ENCODE data around the gene MICU1.

Gene MICU1

DNA sequence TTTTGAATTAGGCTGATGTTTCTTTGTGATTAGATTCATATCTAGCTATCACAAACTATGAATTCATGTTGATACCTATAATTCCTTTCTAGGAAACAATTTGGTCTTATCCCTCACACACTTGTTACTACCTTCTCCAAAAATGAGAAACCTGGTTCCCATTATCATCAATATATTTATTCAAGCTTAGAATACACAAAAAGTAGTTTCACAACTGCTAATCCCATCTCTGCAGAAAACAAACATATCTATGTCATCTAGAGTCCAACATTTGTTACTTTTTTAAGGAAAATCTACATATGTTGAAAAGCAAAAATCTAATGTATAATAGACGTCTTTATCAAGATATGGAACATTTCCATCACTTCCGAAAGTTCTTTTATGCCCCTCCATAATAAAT lies 110.4 kb downstream of the MICU1 start:
- H3K4me3 Mint-ChIP-seq: no peak overlapping the region
- peaks cover 2% of the 10 kb centered on the region for H3K9me3 Mint-ChIP-seq
- DNase-seq: no peak
- CTCF ChIA-PET: interaction anchor here (0.8 kb wide), 1 partner anchor 52 kb away, joined by 3 read pairs; no protein-coding TSS in a partner anchor
- peaks cover 7% of the 10 kb centered on the region for H3K36me3 Mint-ChIP-seq
- H3K27me3 Mint-ChIP-seq: no peaks in the 10 kb centered on the region
- no peaks in the 10 kb centered on the region for H3K4me1 Mint-ChIP-seq
- H3K27ac Mint-ChIP-seq: no peak overlapping the region

DNA sequence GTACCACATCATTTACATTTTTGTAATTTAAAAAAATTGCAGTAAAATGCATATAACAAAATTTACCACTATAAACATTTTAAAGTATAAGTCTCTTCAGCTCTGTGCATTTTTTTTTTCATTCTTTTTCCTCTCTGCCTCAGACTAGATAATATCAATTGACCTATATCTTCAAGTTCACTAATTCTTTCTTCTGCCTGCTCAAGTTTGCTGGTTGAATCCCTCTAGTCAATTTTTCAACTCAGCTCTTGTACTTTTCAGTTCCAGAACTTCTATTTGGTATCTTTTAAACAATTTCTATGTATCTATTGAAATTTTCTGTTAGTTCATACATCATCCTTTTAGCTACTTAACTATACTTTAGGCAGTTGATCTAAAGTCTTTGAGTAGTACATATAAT lies 112.0 kb downstream of the MICU1 start:
- CTCF ChIA-PET: no interaction called here
- no peaks in the 10 kb centered on the region for H3K4me1 Mint-ChIP-seq
- peaks cover 7% of the 10 kb centered on the region for H3K36me3 Mint-ChIP-seq
- H3K9me3 Mint-ChIP-seq: peaks cover 2% of the 10 kb centered on the region
- no peak for DNase-seq
- no peak overlapping the region for H3K4me3 Mint-ChIP-seq
- no peaks in the 10 kb centered on the region for H3K27me3 Mint-ChIP-seq
- no peak overlapping the region for H3K27ac Mint-ChIP-seq

DNA sequence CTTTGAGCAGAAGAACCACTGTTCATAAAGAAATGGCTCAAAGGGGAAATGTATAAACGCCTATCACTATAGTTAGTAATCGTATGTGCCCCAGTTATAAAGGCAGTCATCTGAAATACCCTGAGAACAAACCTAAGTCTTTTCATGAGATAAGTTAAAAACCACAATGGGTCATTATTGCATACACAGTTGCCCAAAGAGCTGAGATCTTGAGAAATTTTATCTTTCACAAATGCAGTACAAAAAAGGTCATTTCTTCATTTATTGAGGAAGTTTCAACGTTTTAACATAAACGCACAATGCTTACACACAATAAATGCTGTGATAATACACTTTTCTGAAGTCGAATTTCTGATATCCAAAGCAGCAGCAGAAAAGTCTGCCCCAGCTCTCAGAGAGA lies 114.4 kb downstream of the MICU1 start:
- Mint-ChIP-seq H3K9me3 (peaks cover 2% of the 10 kb centered on the region), H3K27me3 (no peaks in the 10 kb centered on the region), H3K36me3 (peaks cover 4% of the 10 kb centered on the region), H3K4me3 (no peak overlapping the region), H3K4me1 (no peaks in the 10 kb centered on the region), H3K27ac (no peak overlapping the region)
- CTCF ChIA-PET: no interaction called here
- no peak for DNase-seq

DNA sequence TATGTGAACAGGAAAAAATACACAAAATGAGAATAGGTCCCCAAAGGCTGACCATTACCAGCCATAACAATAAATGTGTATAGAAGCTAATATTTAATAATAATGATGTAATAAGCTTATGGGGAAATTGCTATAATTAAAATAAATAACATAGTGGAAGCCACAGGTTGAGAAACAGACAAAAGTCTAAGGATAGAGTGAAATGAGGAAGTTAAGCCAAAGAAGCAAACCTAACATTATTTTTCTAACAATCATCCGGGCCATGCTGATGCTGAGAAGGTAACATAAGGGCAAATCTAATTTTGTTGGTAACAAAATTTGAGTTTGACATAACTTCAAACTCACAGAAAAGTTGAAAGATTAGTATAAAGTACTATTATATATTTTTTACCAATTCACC lies 115.9 kb downstream of the MICU1 start:
- Mint-ChIP-seq H3K27ac (no peak overlapping the region), H3K4me3 (no peak overlapping the region), H3K36me3 (peaks cover 5% of the 10 kb centered on the region), H3K4me1 (no peaks in the 10 kb centered on the region), H3K27me3 (no peaks in the 10 kb centered on the region), H3K9me3 (peaks cover 2% of the 10 kb centered on the region)
- CTCF ChIA-PET: interaction anchor here (0.6 kb wide), 1 partner anchor 93 kb away, joined by 3 read pairs; no protein-coding TSS in a partner anchor
- no peak for DNase-seq

DNA sequence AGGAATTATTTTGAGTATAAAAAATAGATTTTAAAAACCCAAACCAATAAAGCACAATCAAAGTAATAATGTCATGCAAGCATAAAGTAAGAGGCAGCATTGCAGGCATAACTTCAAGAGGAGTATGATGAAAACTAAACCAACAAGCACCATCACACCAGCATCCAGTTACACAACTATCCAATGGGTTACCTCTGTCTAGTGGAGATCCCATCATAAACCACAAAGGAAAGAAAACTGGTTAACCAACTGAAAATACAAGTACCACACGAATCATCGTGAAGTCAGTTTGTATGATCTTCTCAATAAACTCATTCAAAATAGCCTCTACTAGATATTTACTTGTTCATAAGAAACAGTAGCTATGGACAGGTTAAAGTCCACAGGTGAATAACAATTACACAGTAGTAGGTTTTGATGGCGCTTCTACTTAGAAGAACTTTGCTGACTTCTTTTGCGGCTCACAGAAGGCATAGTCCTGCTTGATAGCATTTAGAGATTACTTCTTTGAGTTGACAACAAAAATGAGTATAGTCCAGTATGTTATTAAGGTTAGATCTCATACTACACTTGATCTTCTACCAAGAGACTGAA lies 116.6 kb downstream of the MICU1 start:
- CTCF ChIA-PET: interaction anchor here (0.6 kb wide), 1 partner anchor 93 kb away, joined by 3 read pairs; no protein-coding TSS in a partner anchor
- Mint-ChIP-seq H3K4me1 (no peaks in the 10 kb centered on the region), H3K9me3 (peaks cover 6% of the 10 kb centered on the region), H3K4me3 (no peak overlapping the region), H3K27ac (no peak overlapping the region), H3K27me3 (no peaks in the 10 kb centered on the region), H3K36me3 (peaks cover 9% of the 10 kb centered on the region)
- DNase-seq: no peak

DNA sequence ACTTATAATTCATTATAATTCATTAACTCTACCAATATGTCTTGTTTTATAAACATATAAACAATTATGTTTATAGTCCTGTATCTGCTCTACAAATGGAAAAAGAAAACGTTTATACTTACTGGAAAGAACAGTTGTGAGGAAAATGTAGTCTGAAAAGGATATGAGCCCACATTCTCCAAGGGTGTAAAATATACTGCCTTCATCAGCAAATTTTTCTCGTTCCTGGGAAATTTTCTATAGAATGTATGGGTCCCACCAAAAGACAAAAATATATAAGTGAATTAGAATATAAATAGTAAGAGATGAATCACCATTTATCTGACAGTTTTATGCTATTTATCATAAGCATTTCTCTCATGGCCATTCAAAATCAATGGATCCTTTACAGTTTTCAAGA lies 117.8 kb downstream of the MICU1 start:
- peaks cover 9% of the 10 kb centered on the region for H3K9me3 Mint-ChIP-seq
- H3K4me3 Mint-ChIP-seq: no peak overlapping the region
- no peaks in the 10 kb centered on the region for H3K27me3 Mint-ChIP-seq
- H3K4me1 Mint-ChIP-seq: no peaks in the 10 kb centered on the region
- no peak overlapping the region for H3K27ac Mint-ChIP-seq
- CTCF ChIA-PET: no interaction called here
- H3K36me3 Mint-ChIP-seq: peaks cover 12% of the 10 kb centered on the region
- no peak for DNase-seq

DNA sequence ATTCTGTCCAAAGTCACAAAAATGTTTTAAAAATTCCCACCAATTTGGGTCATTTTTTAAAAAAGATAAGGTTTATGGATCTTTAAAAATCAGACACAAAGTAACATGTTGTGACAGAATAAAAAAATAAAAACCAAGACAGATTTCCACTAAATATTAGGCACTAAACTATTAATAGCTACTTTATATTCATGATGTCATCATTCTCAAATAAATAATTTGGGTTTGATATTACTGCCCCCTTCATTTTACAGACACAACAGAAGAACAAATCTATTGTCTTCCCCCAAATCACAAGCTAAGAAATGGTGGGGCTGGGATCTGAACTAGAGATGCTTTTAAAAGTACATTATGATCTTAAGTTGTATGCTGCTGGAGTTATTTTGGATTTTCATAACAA lies 119.4 kb downstream of the MICU1 start:
- CTCF ChIA-PET: interaction anchor here (0.8 kb wide), 1 partner anchor 13 kb away, joined by 4 read pairs; no protein-coding TSS in a partner anchor
- H3K9me3 Mint-ChIP-seq: peaks cover 9% of the 10 kb centered on the region
- H3K27ac Mint-ChIP-seq: no peak overlapping the region
- no peak for DNase-seq
- no peak overlapping the region for H3K4me3 Mint-ChIP-seq
- peaks cover 3% of the 10 kb centered on the region for H3K4me1 Mint-ChIP-seq
- no peaks in the 10 kb centered on the region for H3K27me3 Mint-ChIP-seq
- peaks cover 12% of the 10 kb centered on the region for H3K36me3 Mint-ChIP-seq

DNA sequence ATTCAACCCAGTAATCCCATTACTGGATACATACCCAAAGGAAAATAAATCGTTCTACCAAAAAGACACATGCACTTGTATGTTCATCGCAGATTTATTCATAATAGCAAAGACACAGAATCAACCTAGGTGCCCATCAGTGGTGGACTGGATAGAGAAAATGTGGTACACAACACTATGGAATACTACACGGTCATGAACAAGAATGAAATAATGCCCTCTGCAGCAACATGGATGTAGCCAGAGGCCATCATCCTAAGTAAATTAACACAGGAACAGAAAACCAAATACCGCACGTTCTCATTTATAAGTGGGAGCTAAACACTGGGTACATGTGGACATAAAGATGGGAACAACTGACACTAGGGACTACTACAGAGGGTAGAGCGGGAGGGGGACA lies 120.4 kb downstream of the MICU1 start:
- CTCF ChIA-PET: interaction anchor here (0.8 kb wide), 1 partner anchor 12 kb away, joined by 4 read pairs; no protein-coding TSS in a partner anchor
- peaks cover 9% of the 10 kb centered on the region for H3K9me3 Mint-ChIP-seq
- peaks cover 3% of the 10 kb centered on the region for H3K4me1 Mint-ChIP-seq
- H3K27me3 Mint-ChIP-seq: no peaks in the 10 kb centered on the region
- peaks cover 12% of the 10 kb centered on the region for H3K36me3 Mint-ChIP-seq
- DNase-seq: no peak
- H3K27ac Mint-ChIP-seq: no peak overlapping the region
- H3K4me3 Mint-ChIP-seq: no peak overlapping the region

DNA sequence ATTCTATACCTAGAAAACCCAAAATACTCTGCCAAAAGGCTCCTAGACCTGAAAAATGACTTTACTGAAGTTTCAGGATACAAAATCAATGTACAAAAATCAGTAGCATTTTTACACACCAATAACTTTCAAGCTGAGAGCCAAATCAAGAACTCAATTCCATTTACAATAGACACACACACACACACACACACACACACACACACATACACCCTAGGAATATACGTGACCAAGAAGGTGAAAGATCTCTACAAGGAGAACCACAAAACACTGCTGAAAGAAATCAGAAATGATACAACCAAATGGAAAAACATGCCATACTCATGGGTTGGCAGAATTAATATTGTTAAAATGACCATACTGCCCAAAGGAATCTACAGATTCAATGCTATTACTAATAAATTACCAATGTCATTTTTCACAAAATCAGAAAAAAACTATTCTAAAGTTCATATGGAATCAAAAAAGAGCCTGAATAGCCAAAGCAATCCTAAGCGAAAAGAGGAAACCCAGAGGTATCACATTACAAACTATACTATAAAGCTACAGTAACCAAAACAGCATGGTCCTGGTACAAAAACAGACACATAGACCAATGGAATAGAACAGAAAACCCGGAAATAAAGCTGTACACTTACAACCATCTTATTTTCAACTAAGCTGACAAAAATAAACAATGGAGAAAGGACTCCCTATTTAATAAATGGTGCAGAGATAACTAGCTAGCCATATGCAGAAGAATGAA lies 122.0 kb downstream of the MICU1 start:
- Mint-ChIP-seq H3K27ac (no peak overlapping the region), H3K9me3 (peaks cover 9% of the 10 kb centered on the region), H3K27me3 (no peaks in the 10 kb centered on the region), H3K4me3 (no peak overlapping the region), H3K4me1 (peaks cover 3% of the 10 kb centered on the region), H3K36me3 (peaks cover 12% of the 10 kb centered on the region)
- CTCF ChIA-PET: no interaction called here
- DNase-seq: no peak

DNA sequence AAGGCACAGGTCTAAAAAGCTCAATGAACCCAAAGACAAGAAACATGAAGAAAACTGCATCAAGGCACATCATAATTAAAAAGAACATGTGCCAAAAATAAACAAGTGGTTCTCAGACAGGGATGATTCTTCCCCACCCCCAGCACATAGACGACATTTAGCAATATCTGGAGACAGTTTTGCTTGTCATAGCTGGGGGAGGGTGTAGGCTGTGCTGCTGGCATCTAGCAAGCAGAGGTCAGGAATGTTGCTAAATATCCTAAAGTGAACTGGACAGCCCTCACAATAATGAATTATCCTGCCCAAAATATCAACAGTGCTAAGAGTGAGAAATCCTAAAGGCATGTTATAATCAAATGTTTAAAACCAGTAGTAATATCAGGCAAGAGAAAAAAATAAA lies 122.6 kb downstream of the MICU1 start:
- H3K4me1 Mint-ChIP-seq: peaks cover 3% of the 10 kb centered on the region
- CTCF ChIA-PET: no interaction called here
- DNase-seq: no peak
- no peaks in the 10 kb centered on the region for H3K27me3 Mint-ChIP-seq
- H3K4me3 Mint-ChIP-seq: no peak overlapping the region
- no peak overlapping the region for H3K27ac Mint-ChIP-seq
- H3K36me3 Mint-ChIP-seq: peaks cover 12% of the 10 kb centered on the region
- peaks cover 9% of the 10 kb centered on the region for H3K9me3 Mint-ChIP-seq

DNA sequence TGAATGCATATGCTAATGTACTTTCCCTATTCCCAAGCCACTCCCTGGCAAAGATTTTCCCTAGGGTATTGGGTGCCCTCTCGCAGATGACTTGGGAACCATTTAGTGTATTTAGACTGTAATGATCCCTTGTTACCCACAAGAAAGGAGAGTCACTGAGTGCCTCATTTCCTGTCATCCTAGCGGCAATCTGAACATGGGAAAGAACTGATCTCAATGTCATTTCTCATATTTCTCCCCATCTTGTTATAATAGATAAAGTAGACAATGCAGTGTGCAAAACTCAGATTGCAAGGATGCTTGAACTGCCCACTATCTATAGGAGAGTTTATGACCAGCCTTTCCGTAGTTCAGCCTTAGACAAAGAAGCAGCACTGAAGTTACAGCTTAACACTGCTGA lies 123.3 kb downstream of the MICU1 start:
- H3K27me3 Mint-ChIP-seq: no peaks in the 10 kb centered on the region
- H3K9me3 Mint-ChIP-seq: peaks cover 9% of the 10 kb centered on the region
- DNase-seq: no peak
- no peak overlapping the region for H3K27ac Mint-ChIP-seq
- CTCF ChIA-PET: no interaction called here
- peaks cover 3% of the 10 kb centered on the region for H3K4me1 Mint-ChIP-seq
- H3K4me3 Mint-ChIP-seq: no peak overlapping the region
- H3K36me3 Mint-ChIP-seq: peaks cover 12% of the 10 kb centered on the region

DNA sequence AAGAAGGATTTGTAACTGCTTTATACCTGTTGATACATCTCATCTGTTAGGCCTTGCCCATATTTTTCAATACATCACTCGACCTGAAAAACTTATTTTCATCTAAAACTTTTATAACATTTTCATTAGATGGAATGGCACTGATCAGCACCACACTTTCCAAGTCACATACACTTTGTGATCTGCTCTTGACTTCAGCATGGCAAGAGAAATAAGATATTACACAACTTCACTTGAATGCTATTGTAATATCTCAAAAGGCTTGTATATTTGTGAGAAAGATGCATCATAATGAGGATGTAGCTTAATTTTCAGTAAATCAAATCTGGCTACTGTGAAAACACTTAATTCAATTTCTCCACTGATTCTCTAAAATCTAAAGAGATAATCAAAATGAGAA lies 126.2 kb downstream of the MICU1 start:
- Mint-ChIP-seq H3K27ac (no peak overlapping the region), H3K4me3 (no peak overlapping the region), H3K27me3 (no peaks in the 10 kb centered on the region), H3K4me1 (peaks cover 3% of the 10 kb centered on the region), H3K36me3 (peaks cover 7% of the 10 kb centered on the region), H3K9me3 (peaks cover 9% of the 10 kb centered on the region)
- no peak for DNase-seq
- CTCF ChIA-PET: no interaction called here

DNA sequence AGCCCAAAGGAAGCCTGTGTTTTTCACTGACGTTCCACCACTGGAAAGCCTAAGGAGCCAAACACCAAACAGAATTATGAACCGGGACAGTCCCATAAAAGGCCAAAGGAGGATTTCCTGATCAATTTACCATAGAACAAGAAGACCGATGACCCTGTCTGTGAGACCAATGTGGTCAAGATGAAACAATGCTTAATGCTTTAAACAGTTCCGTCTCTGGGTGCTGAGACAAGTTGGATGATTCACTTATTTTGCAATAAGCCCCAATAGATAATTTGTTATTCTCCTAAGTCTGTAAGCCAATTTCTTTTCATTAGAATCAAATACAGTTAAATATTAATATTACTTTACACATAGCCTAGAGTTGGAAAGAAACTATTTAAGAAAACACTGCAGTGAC lies 134.9 kb downstream of the MICU1 start:
- Mint-ChIP-seq H3K27me3 (no peaks in the 10 kb centered on the region), H3K9me3 (no peaks in the 10 kb centered on the region), H3K4me3 (no peak overlapping the region), H3K4me1 (no peaks in the 10 kb centered on the region), H3K36me3 (no peaks in the 10 kb centered on the region), H3K27ac (no peak overlapping the region)
- CTCF ChIA-PET: no interaction called here
- DNase-seq: no peak

DNA sequence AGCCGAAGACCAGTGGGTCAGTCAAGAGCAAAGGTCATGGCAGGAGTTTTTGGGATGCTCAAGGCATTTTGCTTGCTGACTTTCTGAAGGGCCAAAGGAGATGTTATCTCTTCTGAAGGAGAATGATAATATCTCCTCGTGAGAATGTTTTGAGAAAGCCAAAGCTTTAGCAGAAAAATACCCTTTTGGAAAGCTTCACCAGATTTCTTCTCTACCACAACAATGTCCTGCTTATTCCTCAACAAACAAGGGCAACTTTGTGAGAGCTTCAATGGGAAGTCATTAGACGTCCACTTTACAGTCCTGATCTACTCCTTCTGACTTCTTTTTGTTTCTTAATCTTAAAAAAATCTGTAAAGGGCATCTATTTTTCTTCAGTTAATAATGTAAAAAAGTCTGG lies 138.4 kb downstream of the MICU1 start:
- H3K4me1 Mint-ChIP-seq: no peaks in the 10 kb centered on the region
- no peak overlapping the region for H3K4me3 Mint-ChIP-seq
- no peaks in the 10 kb centered on the region for H3K27me3 Mint-ChIP-seq
- CTCF ChIA-PET: no interaction called here
- no peaks in the 10 kb centered on the region for H3K36me3 Mint-ChIP-seq
- no peak for DNase-seq
- no peak overlapping the region for H3K27ac Mint-ChIP-seq
- no peaks in the 10 kb centered on the region for H3K9me3 Mint-ChIP-seq

DNA sequence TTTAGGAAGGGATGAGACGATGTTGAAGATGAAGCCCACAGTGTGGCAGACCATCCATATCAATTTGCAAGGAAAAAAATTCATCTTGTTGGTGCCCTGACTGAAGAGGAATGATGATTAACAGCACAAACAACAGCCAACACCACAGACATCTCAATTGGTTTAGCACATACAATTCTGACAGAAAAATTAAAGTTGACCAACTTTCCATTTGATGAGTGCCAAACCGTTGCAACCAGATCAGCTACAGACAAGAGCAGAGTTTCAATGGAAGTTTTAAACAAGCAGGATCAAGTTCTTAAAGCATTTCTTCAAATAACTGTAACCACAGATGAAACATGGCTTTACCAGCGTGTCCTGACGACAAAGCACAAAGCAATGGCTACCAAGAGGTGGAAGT lies 138.8 kb downstream of the MICU1 start:
- CTCF ChIA-PET: no interaction called here
- H3K4me3 Mint-ChIP-seq: no peak overlapping the region
- no peak for DNase-seq
- H3K27me3 Mint-ChIP-seq: no peaks in the 10 kb centered on the region
- no peaks in the 10 kb centered on the region for H3K4me1 Mint-ChIP-seq
- H3K36me3 Mint-ChIP-seq: no peaks in the 10 kb centered on the region
- H3K27ac Mint-ChIP-seq: no peak overlapping the region
- H3K9me3 Mint-ChIP-seq: no peaks in the 10 kb centered on the region

Measured in activated naive CD4-positive, alpha-beta T cell treated with anti-CD3 and anti-CD28 coated beads, Interleukin-2, amount 10 ng/mL, durations not matched to agents 7 days and 5 days (primary cell).